Thoracic aorta (tissue), 2 donors: ENCODE results near the gene RNFT2. TPM values are rescaled to one million over a fixed set of nuclear protein-coding genes. Genes with fewer than 3 reads are reported as not detected.
"Not testable (repeated sequence)": the region's sequence is repeated elsewhere in the genome, so short reads cannot be mapped to it uniquely, and the experiment has no call there.

ENCODE experiments used
- ATAC-seq: fragments of 150-250 bp; one replicate; pipeline ENCODE4 v1.8.0; 2017; ENCODE audit warnings: low read depth; ENCODE audit not compliant: insufficient number of reproducible peaks, low FRiP score
- DNase-seq: peaks from one replicate; pipeline ENCODE4 v3.0.0-alpha.2; 2020; ENCODE audit warnings: low spot score
- H3K27ac ChIP-seq, 2 donors: fragments of 200-600 bp; sonication (generic); 1 replicate in 1 of 2; 2 replicates in 1 of 2; pipeline ENCODE4 v1.5.1; 2016; ENCODE audit warnings: mild to moderate bottlenecking in 2 of 2, moderate library complexity in 2 of 2
- H3K27me3 ChIP-seq: fragments of 200-600 bp; sonication (generic); replicated peaks from 2 replicates; pipeline ENCODE4 v1.6.0; 2016; ENCODE audit warnings: mild to moderate bottlenecking; ENCODE audit not compliant: insufficient read depth
- H3K36me3 ChIP-seq: fragments of 200-600 bp; sonication (generic); one replicate; pipeline ENCODE4 v1.5.1; 2016
- H3K4me1 ChIP-seq, 2 donors: fragments of 200-600 bp; sonication (generic); 1 replicate in 1 of 2; 2 replicates in 1 of 2; pipeline versions ENCODE4 v1.5.1 to v1.6.0; 2016; ENCODE audit warnings: low read depth in 2 of 2, mild to moderate bottlenecking in 1 of 2; ENCODE audit not compliant: control insufficient read depth in 1 of 2
- H3K4me3 ChIP-seq: fragments of 200-600 bp; sonication (generic); 2 replicates; pipeline ENCODE4 v1.5.1; 2016; ENCODE audit warnings: mild to moderate bottlenecking
- H3K9me3 ChIP-seq: fragments of 200-600 bp; sonication (generic); 2 replicates; pipeline ENCODE4 v1.5.1; 2016
- total RNA-seq, 2 donors: library from RNA; depleted of rRNA; stranded (reverse); fragments of >200 nt; gene quantifications; one replicate each; pipeline versions ENCODE4 v1.1.0 to v1.2.3, GENCODE V29; 2016
- TF ChIP-seq, protein P1 (sequence below): fragments of 200-600 bp; sonication (generic); IDR thresholded peaks from one replicate; pipeline ENCODE4 v1.5.1; 2019; ENCODE audit warnings: antibody characterized with exemption

RNFT2 gene
- total RNA-seq, 2 donors from 2014 or later, result 1.1 to 1.5 TPM

DNA sequence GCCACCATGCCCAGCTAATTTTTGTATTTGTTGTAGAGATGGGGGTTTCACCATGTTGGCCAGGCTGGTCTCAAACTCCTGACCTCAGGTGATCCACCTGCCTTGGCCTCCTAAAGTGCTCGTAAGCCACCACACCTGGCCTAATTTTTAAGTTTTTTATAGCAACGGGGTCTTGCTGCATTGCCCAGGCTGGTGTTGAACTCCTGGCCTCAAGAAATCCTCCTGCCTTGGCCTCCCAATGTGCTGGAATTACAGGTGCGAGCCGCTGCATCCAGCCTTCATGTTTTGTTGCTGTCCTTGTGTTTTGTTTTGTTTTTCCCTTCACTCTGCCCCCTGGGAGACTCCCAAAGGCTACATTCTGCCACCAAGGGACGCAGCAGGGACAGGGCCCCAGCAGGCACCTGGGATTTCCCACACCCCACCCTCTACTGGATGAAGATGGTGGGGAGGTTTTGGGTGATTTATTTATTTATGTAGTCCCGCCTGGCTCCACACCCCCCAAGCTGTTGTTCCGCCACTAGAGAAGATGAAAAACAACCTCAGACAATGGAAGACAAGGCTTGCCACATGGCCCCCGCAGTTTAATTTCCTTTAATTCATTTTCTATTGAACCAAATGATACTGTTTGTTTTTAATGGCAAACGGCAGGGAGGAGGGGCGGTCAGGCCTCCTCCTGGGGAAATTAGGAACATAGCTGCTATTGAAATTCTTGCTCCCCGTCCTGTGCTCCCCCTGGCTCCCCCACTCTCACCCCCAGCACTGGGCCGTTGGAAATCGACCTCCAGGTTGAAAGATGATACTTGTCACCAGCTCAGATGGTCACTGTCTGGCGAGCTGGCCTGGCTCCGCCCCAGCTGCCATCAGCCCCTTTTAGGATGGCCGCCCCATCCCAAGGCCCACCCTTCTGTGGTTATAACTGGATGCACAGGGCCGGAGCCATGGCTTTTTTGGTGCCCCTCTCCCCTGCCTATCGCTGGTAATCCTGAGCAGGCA is 70.3 kb downstream of the RNFT2 start:
- Histone ChIP-seq H3K9me3 (no peaks in the 10 kb centered on the region), H3K4me3 (no peak overlapping the region), H3K27ac (no peak overlapping the region), H3K36me3 (no peaks in the 10 kb centered on the region), H3K27me3 (no peaks in the 10 kb centered on the region), H3K4me1 (no peaks in the 10 kb centered on the region)
- TF ChIP-seq, protein P1, sequence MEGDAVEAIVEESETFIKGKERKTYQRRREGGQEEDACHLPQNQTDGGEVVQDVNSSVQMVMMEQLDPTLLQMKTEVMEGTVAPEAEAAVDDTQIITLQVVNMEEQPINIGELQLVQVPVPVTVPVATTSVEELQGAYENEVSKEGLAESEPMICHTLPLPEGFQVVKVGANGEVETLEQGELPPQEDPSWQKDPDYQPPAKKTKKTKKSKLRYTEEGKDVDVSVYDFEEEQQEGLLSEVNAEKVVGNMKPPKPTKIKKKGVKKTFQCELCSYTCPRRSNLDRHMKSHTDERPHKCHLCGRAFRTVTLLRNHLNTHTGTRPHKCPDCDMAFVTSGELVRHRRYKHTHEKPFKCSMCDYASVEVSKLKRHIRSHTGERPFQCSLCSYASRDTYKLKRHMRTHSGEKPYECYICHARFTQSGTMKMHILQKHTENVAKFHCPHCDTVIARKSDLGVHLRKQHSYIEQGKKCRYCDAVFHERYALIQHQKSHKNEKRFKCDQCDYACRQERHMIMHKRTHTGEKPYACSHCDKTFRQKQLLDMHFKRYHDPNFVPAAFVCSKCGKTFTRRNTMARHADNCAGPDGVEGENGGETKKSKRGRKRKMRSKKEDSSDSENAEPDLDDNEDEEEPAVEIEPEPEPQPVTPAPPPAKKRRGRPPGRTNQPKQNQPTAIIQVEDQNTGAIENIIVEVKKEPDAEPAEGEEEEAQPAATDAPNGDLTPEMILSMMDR, result no peak
- DNase-seq (no peak), ATAC-seq (no peak)

GRCh38 chr12:116812238-116812637 is 74.1 kb downstream of the RNFT2 start:
- no peak for ATAC-seq

DNA sequence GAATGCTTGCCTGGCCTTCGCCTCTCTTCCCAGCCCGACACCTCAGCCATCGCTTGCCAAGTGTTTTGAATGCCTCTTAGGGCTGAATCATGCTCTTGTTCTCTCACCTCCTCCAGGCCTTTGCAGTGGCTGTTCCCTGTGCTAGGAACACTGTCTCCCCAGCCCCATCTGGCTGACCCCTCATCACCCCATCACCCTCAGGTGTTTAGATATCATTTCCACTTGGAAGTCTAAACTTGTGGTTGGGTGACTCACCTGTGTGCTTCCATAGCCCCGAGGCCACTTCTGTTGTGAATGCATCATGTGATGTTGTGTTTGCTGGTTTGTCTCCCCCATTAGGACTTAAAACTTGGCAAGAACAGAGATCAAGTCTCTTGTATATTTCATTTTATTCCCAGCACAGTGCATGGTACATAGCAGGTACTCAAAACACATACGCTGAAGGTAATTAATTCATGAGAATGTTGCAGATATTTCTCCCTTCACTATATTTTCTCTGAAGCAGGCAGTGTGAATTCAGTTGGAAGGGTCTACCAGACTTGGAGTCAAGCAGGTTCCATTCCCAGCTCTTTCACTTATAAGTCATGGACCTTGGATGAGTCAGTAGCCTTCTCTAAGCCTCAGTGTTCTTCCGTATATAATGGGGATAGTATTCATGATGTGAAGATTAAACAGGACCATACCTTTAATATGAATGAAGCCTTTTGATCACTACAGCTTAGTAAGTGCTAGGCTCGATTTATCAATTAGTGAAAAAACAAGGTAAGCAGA is 75.3 kb downstream of the RNFT2 start:
- H3K9me3 ChIP-seq, result no peaks in the 10 kb centered on the region
- no peaks in the 10 kb centered on the region for H3K36me3 ChIP-seq
- peaks cover 3 to 5% of the 10 kb centered on the region in 2 donors for H3K4me1 ChIP-seq
- no peak for ATAC-seq
- H3K4me3 ChIP-seq, result no peak overlapping the region
- DNase-seq, result no peak
- TF ChIP-seq, protein P1, result no peak
- H3K27ac ChIP-seq, result no peak overlapping the region
- no peaks in the 10 kb centered on the region for H3K27me3 ChIP-seq

More at GRCh38 chr12:116812238-116812637, 74.1 kb downstream of the RNFT2 start:
- H3K27ac ChIP-seq, result no peak overlapping the region
- H3K27me3 ChIP-seq, result no peaks in the 10 kb centered on the region
- H3K4me1 ChIP-seq, result no peaks in the 10 kb centered on the region
- H3K4me3 ChIP-seq, result no peak overlapping the region
- TF ChIP-seq, protein P1, result no peak
- no peaks in the 10 kb centered on the region for H3K36me3 ChIP-seq
- DNase-seq, result no peak
- no peaks in the 10 kb centered on the region for H3K9me3 ChIP-seq

DNA sequence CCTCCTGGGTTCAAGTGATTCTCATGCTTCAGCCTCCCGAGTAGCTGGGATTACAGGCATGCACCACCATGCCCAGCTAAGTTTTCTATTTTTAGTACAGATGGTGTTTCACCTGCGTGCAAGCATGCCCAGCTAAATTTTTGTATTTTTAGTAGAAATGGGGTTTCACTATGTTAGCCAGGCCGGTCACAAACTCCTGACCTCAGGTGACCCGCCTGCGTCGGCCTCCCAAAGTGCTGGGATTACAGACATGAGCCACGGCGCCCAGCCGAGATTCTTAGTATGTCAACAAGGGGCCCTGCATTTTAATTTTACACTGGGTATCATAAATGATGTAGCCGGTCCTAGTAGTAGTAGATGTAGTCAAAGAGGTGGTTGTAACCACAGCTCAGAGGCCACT is 76.7 kb downstream of the RNFT2 start:
- not testable (repeated sequence) for H3K4me1 ChIP-seq, DNase-seq, H3K27me3 ChIP-seq, H3K36me3 ChIP-seq, ATAC-seq, H3K4me3 ChIP-seq, H3K27ac ChIP-seq, H3K9me3 ChIP-seq

DNA sequence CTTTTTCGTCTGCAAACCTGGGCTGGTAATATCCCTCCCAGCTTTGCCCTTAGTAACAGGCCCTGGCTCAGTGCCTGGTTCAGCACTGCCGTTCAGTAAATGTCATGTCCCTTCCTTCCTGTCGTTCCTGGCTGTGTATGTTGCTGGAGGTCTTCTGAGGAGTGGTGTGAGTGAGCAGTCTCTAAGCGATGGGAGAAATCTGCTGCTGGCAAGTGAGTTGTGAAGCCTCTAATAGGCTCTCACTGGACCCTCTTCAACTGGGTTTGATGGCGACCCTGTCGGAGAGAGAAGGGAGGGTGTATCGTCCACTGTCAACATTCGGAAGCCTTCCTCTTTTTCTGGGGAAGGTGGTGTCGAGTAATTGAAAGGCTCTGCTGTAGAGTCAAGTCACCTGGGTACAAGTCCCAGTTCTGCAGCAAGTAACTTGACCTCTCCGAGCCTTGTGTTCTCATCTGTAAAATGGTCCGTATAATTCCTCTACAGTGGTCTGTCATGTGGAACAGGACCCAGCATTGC is 80.3 kb downstream of the RNFT2 start:
- H3K36me3 ChIP-seq, result no peaks in the 10 kb centered on the region
- peaks cover 6 to 8% of the 10 kb centered on the region in 2 donors for H3K4me1 ChIP-seq
- DNase-seq (no peak), ATAC-seq (no peak)
- H3K27ac ChIP-seq, result peak overlapping the region; percentile 95 to 99
- H3K4me3 ChIP-seq, result peak overlapping the region; percentile 99
- H3K27me3 ChIP-seq, result no peaks in the 10 kb centered on the region
- TF ChIP-seq, protein P1, result no peak
- no peaks in the 10 kb centered on the region for H3K9me3 ChIP-seq
